ENCODE results near the gene GALNT1. TPM values are rescaled to one million over a fixed set of nuclear protein-coding genes. Genes with fewer than 3 reads are reported as not detected.

The GALNT1 gene
- total and polyA plus RNA-seq, 9 of the 15 experiments (the other 6 are each of a cell fraction or from before 2014, with no cell fraction given), result 14.4 to 54.1 (median 36.6) TPM

DNA sequence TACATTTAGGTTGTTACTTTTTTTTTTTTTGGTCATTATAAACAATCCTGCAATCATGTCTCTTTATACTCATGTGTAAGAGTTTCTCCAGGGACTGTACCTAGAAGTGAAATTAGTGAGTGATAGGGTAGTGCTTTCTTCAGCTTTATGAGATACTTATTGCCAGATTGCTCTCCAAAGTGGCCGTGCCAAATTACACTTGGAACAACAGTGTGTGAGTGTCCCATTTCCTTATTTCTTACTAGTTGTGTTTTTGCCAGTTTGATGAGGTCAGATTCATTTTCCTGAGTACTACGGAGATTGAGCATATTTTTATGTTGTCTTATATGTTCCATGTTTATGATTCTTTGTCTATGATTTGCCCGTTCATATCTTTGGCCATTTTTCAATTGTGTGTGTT lies 39.2 kb downstream of the GALNT1 start:
- no peaks in the 10 kb centered on the region; the same call in 2 of the 3 replicates for H3K79me2 ChIP-seq (ENCODE audit: control insufficient read depth, insufficient read depth, low read length)
- no peak for DNase-seq (ENCODE audit: extremely low read depth in 1 of 4, low spot score in 3 of 4)
- WGBS (ENCODE audit: insufficient coverage, low coverage, missing lambda C conversion rate), result 57% methylated on average over 3 of the region's 3 CpGs
- intact Hi-C loops (cut with micrococcal nuclease), result no loop called here
- POLR2A ChIA-PET, result no interaction called here
- TF ChIP-seq, protein P1, sequence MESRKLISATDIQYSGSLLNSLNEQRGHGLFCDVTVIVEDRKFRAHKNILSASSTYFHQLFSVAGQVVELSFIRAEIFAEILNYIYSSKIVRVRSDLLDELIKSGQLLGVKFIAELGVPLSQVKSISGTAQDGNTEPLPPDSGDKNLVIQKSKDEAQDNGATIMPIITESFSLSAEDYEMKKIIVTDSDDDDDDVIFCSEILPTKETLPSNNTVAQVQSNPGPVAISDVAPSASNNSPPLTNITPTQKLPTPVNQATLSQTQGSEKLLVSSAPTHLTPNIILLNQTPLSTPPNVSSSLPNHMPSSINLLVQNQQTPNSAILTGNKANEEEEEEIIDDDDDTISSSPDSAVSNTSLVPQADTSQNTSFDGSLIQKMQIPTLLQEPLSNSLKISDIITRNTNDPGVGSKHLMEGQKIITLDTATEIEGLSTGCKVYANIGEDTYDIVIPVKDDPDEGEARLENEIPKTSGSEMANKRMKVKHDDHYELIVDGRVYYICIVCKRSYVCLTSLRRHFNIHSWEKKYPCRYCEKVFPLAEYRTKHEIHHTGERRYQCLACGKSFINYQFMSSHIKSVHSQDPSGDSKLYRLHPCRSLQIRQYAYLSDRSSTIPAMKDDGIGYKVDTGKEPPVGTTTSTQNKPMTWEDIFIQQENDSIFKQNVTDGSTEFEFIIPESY (CRISPR knock-in tag; IDR thresholded peaks at IDR 0.05), result no peak
- no peak for TF ChIP-seq ESRRA (IDR thresholded peaks at IDR 0.05; ENCODE audit: borderline replicate concordance, low read depth)
- no peak overlapping the region for H3K27ac ChIP-seq (ENCODE audit: extremely low read depth, low read depth, low read length)
- H3K4me3 ChIP-seq, result no peak overlapping the region
- ATAC-seq, result no peak
- H3K36me3 ChIP-seq (ENCODE audit: control insufficient read depth, insufficient read depth, low read length), result no peaks in the 10 kb centered on the region
- no peak overlapping the region for H2AFZ ChIP-seq (ENCODE audit: low read depth, low read length)
- BruUV-seq (replicated peaks), result no TSS peak
- H4K20me1 ChIP-seq (replicated peaks; ENCODE audit: control insufficient read depth, insufficient read depth, low read length), result no peaks in the 10 kb centered on the region
- in situ Hi-C loops (cut with MboI), result no loop called here
- H3K4me1 ChIP-seq (replicated peaks in 1 of 2; ENCODE audit: control insufficient read depth in 2 of 2, insufficient read depth in 2 of 2, low read length in 2 of 2), result peaks cover 0 to 15% of the 10 kb centered on the region in 2 experiments; a peak in 3 of 5 replicates
- CTCF ChIA-PET (ENCODE audit: low intra/inter-chr PET ratio), result no interaction called here
- no peak overlapping the region for H3K4me2 ChIP-seq (ENCODE audit: insufficient read depth, low read length)
- FAIRE-seq, result no peak
- H3K9ac ChIP-seq (ENCODE audit: insufficient read depth in 1 of 2, low read depth in 2 of 2, low read length in 2 of 2), result no peak overlapping the region
- H3K27me3 ChIP-seq (ENCODE audit: control insufficient read depth in 2 of 2, insufficient read depth in 2 of 2, low read length in 2 of 2), result no peaks in the 10 kb centered on the region
- no peaks in the 10 kb centered on the region for H3K9me1 ChIP-seq (ENCODE audit: control insufficient read depth, insufficient read depth, low read length)
- no peaks in the 10 kb centered on the region for H3K9me3 ChIP-seq (replicated peaks; ENCODE audit: control insufficient read depth, insufficient read depth, low read depth, low read length)

DNA sequence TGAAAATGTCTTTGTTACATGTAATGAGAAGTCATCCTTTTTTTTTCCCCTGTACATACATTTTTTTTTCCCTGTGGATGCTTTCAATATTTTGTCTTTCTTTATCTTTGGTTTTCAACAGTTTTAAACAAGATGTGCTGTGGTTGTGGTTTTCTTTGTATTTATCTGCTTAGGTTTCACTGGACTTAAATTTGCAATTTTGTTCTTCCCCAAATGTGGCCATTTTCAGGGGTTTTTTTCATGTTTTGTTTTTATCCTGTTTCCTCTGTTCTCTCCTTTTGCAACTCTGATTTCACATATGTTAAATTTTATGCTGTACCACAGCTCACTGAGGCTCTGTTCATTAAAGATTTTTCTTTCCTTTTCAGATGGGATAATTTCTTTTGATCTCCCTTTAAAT lies 41.7 kb downstream of the GALNT1 start:
- no peak overlapping the region for H3K9ac ChIP-seq (ENCODE audit: insufficient read depth in 1 of 2, low read depth in 2 of 2, low read length in 2 of 2)
- H4K20me1 ChIP-seq (replicated peaks; ENCODE audit: control insufficient read depth, insufficient read depth, low read length), result no peaks in the 10 kb centered on the region
- intact Hi-C loops (cut with micrococcal nuclease), result no loop called here
- H3K36me3 ChIP-seq (ENCODE audit: control insufficient read depth, insufficient read depth, low read length), result no peaks in the 10 kb centered on the region
- in situ Hi-C loops (cut with MboI), result no loop called here
- no peaks in the 10 kb centered on the region; the same call in 2 of the 3 replicates for H3K79me2 ChIP-seq (ENCODE audit: control insufficient read depth, insufficient read depth, low read length)
- no peak overlapping the region for H3K4me2 ChIP-seq (ENCODE audit: insufficient read depth, low read length)
- peaks cover 0 to 11% of the 10 kb centered on the region in 2 experiments; a peak in 3 of 5 replicates for H3K4me1 ChIP-seq (replicated peaks in 1 of 2; ENCODE audit: control insufficient read depth in 2 of 2, insufficient read depth in 2 of 2, low read length in 2 of 2)
- DNase-seq (ENCODE audit: extremely low read depth in 1 of 4, low spot score in 3 of 4) (no peak), ATAC-seq (no peak), FAIRE-seq (no peak)
- no peak overlapping the region for H3K27ac ChIP-seq (ENCODE audit: extremely low read depth, low read depth, low read length)
- ChIA-PET POLR2A (no interaction called here), CTCF (ENCODE audit: low intra/inter-chr PET ratio) (no interaction called here)
- no TSS peak for BruUV-seq (replicated peaks)
- H3K9me3 ChIP-seq (replicated peaks; ENCODE audit: control insufficient read depth, insufficient read depth, low read depth, low read length), result peaks cover 8% of the 10 kb centered on the region; the same call in 1 of the 2 replicates
- H2AFZ ChIP-seq (ENCODE audit: low read depth, low read length), result no peak overlapping the region
- H3K9me1 ChIP-seq (ENCODE audit: control insufficient read depth, insufficient read depth, low read length), result no peaks in the 10 kb centered on the region
- H3K4me3 ChIP-seq, result no peak overlapping the region
- H3K27me3 ChIP-seq (ENCODE audit: control insufficient read depth in 2 of 2, insufficient read depth in 2 of 2, low read length in 2 of 2), result no peaks in the 10 kb centered on the region
- TF ChIP-seq PRMT5 (CRISPR knock-in tag; IDR thresholded peaks at IDR 0.05) (no peak), MEF2D (tag; conservative IDR thresholded peaks at IDR 0.05; ENCODE audit: low read depth) (no peak), ZNF239 (CRISPR knock-in tag; IDR thresholded peaks at IDR 0.05) (no peak), FOXJ2 (tag; IDR thresholded peaks at IDR 0.05) (no peak), KLF16 (IDR thresholded peaks at IDR 0.05) (no peak), ZNF121 (CRISPR knock-in tag; conservative IDR thresholded peaks at IDR 0.05) (no peak)
- TF ChIP-seq, protein P2, sequence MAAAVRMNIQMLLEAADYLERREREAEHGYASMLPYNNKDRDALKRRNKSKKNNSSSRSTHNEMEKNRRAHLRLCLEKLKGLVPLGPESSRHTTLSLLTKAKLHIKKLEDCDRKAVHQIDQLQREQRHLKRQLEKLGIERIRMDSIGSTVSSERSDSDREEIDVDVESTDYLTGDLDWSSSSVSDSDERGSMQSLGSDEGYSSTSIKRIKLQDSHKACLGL (CRISPR knock-in tag; IDR thresholded peaks at IDR 0.05; ENCODE audit: borderline replicate concordance, poor library complexity, severe bottlenecking), result no peak
- TF ChIP-seq, protein P3, sequence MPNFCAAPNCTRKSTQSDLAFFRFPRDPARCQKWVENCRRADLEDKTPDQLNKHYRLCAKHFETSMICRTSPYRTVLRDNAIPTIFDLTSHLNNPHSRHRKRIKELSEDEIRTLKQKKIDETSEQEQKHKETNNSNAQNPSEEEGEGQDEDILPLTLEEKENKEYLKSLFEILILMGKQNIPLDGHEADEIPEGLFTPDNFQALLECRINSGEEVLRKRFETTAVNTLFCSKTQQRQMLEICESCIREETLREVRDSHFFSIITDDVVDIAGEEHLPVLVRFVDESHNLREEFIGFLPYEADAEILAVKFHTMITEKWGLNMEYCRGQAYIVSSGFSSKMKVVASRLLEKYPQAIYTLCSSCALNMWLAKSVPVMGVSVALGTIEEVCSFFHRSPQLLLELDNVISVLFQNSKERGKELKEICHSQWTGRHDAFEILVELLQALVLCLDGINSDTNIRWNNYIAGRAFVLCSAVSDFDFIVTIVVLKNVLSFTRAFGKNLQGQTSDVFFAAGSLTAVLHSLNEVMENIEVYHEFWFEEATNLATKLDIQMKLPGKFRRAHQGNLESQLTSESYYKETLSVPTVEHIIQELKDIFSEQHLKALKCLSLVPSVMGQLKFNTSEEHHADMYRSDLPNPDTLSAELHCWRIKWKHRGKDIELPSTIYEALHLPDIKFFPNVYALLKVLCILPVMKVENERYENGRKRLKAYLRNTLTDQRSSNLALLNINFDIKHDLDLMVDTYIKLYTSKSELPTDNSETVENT (CRISPR knock-in tag; IDR thresholded peaks at IDR 0.05), result no peak
- TF ChIP-seq, protein P4, sequence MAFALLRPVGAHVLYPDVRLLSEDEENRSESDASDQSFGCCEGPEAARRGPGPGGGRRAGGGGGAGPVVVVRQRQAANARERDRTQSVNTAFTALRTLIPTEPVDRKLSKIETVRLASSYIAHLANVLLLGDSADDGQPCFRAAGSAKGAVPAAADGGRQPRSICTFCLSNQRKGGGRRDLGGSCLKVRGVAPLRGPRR (CRISPR knock-in tag; IDR thresholded peaks at IDR 0.05), result no peak

Data from K562 (cell line).